ENCODE results near the gene BDKRB1.

The BDKRB1 gene

GRCh38 chr14:96261772-96262655, 6.0 kb downstream of the BDKRB1 start:
- no peak overlapping the region for H2AFZ ChIP-seq (ENCODE audit: low read length)
- no peak overlapping the region for H3K4me3 ChIP-seq (ENCODE audit: low read length in 2 of 2)
- no peak overlapping the region for H2BK12ac ChIP-seq (ENCODE audit: low read length)
- H3K27me3 ChIP-seq (ENCODE audit: control insufficient read depth in 3 of 3, insufficient read depth in 3 of 3, low read depth in 1 of 3, low read length in 3 of 3) = no peaks in the 10 kb centered on the region
- no peak overlapping the region for H3K27ac ChIP-seq (replicated peaks; ENCODE audit: low read length)
- no peak overlapping the region for H3K23ac ChIP-seq (ENCODE audit: low read depth, low read length, poor library complexity)
- no peak overlapping the region for H4K91ac ChIP-seq (ENCODE audit: low read depth, low read length, poor library complexity)
- peaks cover 0 to 1% of the 10 kb centered on the region in 2 donors for H3K4me1 ChIP-seq (ENCODE audit: control insufficient read depth in 2 of 2, insufficient read depth in 1 of 2, low read depth in 1 of 2, low read length in 2 of 2)
- H2AK5ac ChIP-seq (ENCODE audit: low read depth, low read length) = no peak overlapping the region
- no peaks in the 10 kb centered on the region for H3K79me1 ChIP-seq (ENCODE audit: low read depth, low read length)
- H3K9me3 ChIP-seq (replicated peaks in 1 of 2; ENCODE audit: control insufficient read depth in 2 of 2, insufficient read depth in 1 of 2, low read depth in 1 of 2, low read length in 2 of 2) = peaks cover 0 to 3% of the 10 kb centered on the region in 2 donors
- no peak overlapping the region for H3K4me2 ChIP-seq (ENCODE audit: insufficient read depth, low read length, poor library complexity, severe bottlenecking)
- no peak overlapping the region for H3K14ac ChIP-seq (ENCODE audit: low read length)
- no peak overlapping the region for H3K9ac ChIP-seq (ENCODE audit: low read depth, low read length, poor library complexity)
- H3K4ac ChIP-seq (ENCODE audit: low read length) = no peak overlapping the region
- WGBS, 2 donors (ENCODE audit: extremely low coverage in 2 of 2, insufficient read length in 2 of 2, insufficient replicate concordance in 1 of 2) = no CpG with 5 or more reads among the region's 16 CpGs
- no peak overlapping the region for H2BK15ac ChIP-seq (ENCODE audit: low read length)
- no peak overlapping the region for H4K8ac ChIP-seq (ENCODE audit: low read depth, low read length)
- no peak overlapping the region for H2BK120ac ChIP-seq (ENCODE audit: low read depth, low read length)
- no peak for DNase-seq (ENCODE audit: low spot score)
- H3K36me3 ChIP-seq (replicated peaks in 1 of 2; ENCODE audit: control insufficient read depth in 2 of 2, insufficient read depth in 2 of 2, low read length in 2 of 2) = no peaks in the 10 kb centered on the region
- H2BK5ac ChIP-seq (ENCODE audit: low read length) = no peak overlapping the region
- H3K18ac ChIP-seq (ENCODE audit: low read length) = no peak overlapping the region

GRCh38 chr14:96263347-96264199, 7.6 kb downstream of the BDKRB1 start:
- no CpG with 5 or more reads among the region's 20 CpGs for WGBS, 2 donors (ENCODE audit: extremely low coverage in 2 of 2, insufficient read length in 2 of 2, insufficient replicate concordance in 1 of 2)
- Histone ChIP-seq H3K4ac (ENCODE audit: low read length) (no peak overlapping the region), H4K8ac (ENCODE audit: low read depth, low read length) (no peak overlapping the region), H3K27me3 (ENCODE audit: control insufficient read depth in 3 of 3, insufficient read depth in 3 of 3, low read depth in 1 of 3, low read length in 3 of 3) (no peaks in the 10 kb centered on the region), H2AFZ (ENCODE audit: low read length) (no peak overlapping the region), H3K27ac (replicated peaks; ENCODE audit: low read length) (no peak overlapping the region), H3K18ac (ENCODE audit: low read length) (peak overlapping the region; percentile 39), H3K9me3 (replicated peaks in 1 of 2; ENCODE audit: control insufficient read depth in 2 of 2, insufficient read depth in 1 of 2, low read depth in 1 of 2, low read length in 2 of 2) (peaks cover 0 to 3% of the 10 kb centered on the region in 2 donors), H3K4me3 (ENCODE audit: low read length in 2 of 2) (no peak overlapping the region), H2BK120ac (ENCODE audit: low read depth, low read length) (no peak overlapping the region), H3K4me2 (ENCODE audit: insufficient read depth, low read length, poor library complexity, severe bottlenecking) (no peak overlapping the region), H3K4me1 (ENCODE audit: control insufficient read depth in 2 of 2, insufficient read depth in 1 of 2, low read depth in 1 of 2, low read length in 2 of 2) (peaks cover 0 to 5% of the 10 kb centered on the region in 2 donors), H3K9ac (ENCODE audit: low read depth, low read length, poor library complexity) (peak overlapping the region; percentile 44), H2AK5ac (ENCODE audit: low read depth, low read length) (no peak overlapping the region), H3K23ac (ENCODE audit: low read depth, low read length, poor library complexity) (no peak overlapping the region), H2BK12ac (ENCODE audit: low read length) (no peak overlapping the region), H2BK5ac (ENCODE audit: low read length) (no peak overlapping the region), H3K79me1 (ENCODE audit: low read depth, low read length) (no peaks in the 10 kb centered on the region), H4K91ac (ENCODE audit: low read depth, low read length, poor library complexity) (no peak overlapping the region), H3K14ac (ENCODE audit: low read length) (no peak overlapping the region), H3K36me3 (replicated peaks in 1 of 2; ENCODE audit: control insufficient read depth in 2 of 2, insufficient read depth in 2 of 2, low read length in 2 of 2) (no peaks in the 10 kb centered on the region), H2BK15ac (ENCODE audit: low read length) (no peak overlapping the region)
- DNase-seq (ENCODE audit: low spot score) = no peak

DNA sequence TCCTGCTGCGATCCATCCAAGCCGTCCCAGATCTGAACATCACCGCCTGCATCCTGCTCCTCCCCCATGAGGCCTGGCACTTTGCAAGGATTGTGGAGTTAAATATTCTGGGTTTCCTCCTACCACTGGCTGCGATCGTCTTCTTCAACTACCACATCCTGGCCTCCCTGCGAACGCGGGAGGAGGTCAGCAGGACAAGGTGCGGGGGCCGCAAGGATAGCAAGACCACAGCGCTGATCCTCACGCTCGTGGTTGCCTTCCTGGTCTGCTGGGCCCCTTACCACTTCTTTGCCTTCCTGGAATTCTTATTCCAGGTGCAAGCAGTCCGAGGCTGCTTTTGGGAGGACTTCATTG, 8.2 kb downstream of the BDKRB1 start:
- H3K4ac ChIP-seq (ENCODE audit: low read length) = no peak overlapping the region
- H3K9me3 ChIP-seq (replicated peaks in 1 of 2; ENCODE audit: control insufficient read depth in 2 of 2, insufficient read depth in 1 of 2, low read depth in 1 of 2, low read length in 2 of 2) = peaks cover 0 to 3% of the 10 kb centered on the region in 2 donors
- no peak overlapping the region for H2AK5ac ChIP-seq (ENCODE audit: low read depth, low read length)
- no peaks in the 10 kb centered on the region for H3K36me3 ChIP-seq (replicated peaks in 1 of 2; ENCODE audit: control insufficient read depth in 2 of 2, insufficient read depth in 2 of 2, low read length in 2 of 2)
- no peak overlapping the region for H2BK12ac ChIP-seq (ENCODE audit: low read length)
- no peaks in the 10 kb centered on the region for H3K27me3 ChIP-seq (ENCODE audit: control insufficient read depth in 3 of 3, insufficient read depth in 3 of 3, low read depth in 1 of 3, low read length in 3 of 3)
- H4K8ac ChIP-seq (ENCODE audit: low read depth, low read length) = no peak overlapping the region
- H4K91ac ChIP-seq (ENCODE audit: low read depth, low read length, poor library complexity) = no peak overlapping the region
- H2BK120ac ChIP-seq (ENCODE audit: low read depth, low read length) = no peak overlapping the region
- H2AFZ ChIP-seq (ENCODE audit: low read length) = no peak overlapping the region
- H3K9ac ChIP-seq (ENCODE audit: low read depth, low read length, poor library complexity) = peak overlapping the region; percentile 44
- peak overlapping the region; percentile 21 for H3K18ac ChIP-seq (ENCODE audit: low read length)
- no peaks in the 10 kb centered on the region for H3K79me1 ChIP-seq (ENCODE audit: low read depth, low read length)
- H3K23ac ChIP-seq (ENCODE audit: low read depth, low read length, poor library complexity) = no peak overlapping the region
- no peak overlapping the region for H2BK15ac ChIP-seq (ENCODE audit: low read length)
- H3K4me3 ChIP-seq (ENCODE audit: low read length in 2 of 2) = no peak overlapping the region
- H3K27ac ChIP-seq (replicated peaks; ENCODE audit: low read length) = no peak overlapping the region
- DNase-seq (ENCODE audit: low spot score) = no peak
- no peak overlapping the region for H3K14ac ChIP-seq (ENCODE audit: low read length)
- H3K4me1 ChIP-seq (ENCODE audit: control insufficient read depth in 2 of 2, insufficient read depth in 1 of 2, low read depth in 1 of 2, low read length in 2 of 2) = peaks cover 0 to 5% of the 10 kb centered on the region in 2 donors
- no peak overlapping the region for H3K4me2 ChIP-seq (ENCODE audit: insufficient read depth, low read length, poor library complexity, severe bottlenecking)
- H2BK5ac ChIP-seq (ENCODE audit: low read length) = no peak overlapping the region
- no CpG with 5 or more reads among the region's 14 CpGs for WGBS, 2 donors (ENCODE audit: extremely low coverage in 2 of 2, insufficient read length in 2 of 2, insufficient replicate concordance in 1 of 2)

GRCh38 chr14:96264853-96265252, 8.8 kb downstream of the BDKRB1 start:
- Histone ChIP-seq H2BK15ac (ENCODE audit: low read length) (no peak overlapping the region), H3K9ac (ENCODE audit: low read depth, low read length, poor library complexity) (no peak overlapping the region), H2BK12ac (ENCODE audit: low read length) (no peak overlapping the region), H3K9me3 (replicated peaks in 1 of 2; ENCODE audit: control insufficient read depth in 2 of 2, insufficient read depth in 1 of 2, low read depth in 1 of 2, low read length in 2 of 2) (no peaks in the 10 kb centered on the region), H2BK5ac (ENCODE audit: low read length) (no peak overlapping the region), H2AK5ac (ENCODE audit: low read depth, low read length) (no peak overlapping the region), H3K4me3 (ENCODE audit: low read length in 2 of 2) (no peak overlapping the region), H3K4me1 (ENCODE audit: control insufficient read depth in 2 of 2, insufficient read depth in 1 of 2, low read depth in 1 of 2, low read length in 2 of 2) (peaks cover 0 to 5% of the 10 kb centered on the region in 2 donors), H3K23ac (ENCODE audit: low read depth, low read length, poor library complexity) (no peak overlapping the region), H3K36me3 (replicated peaks in 1 of 2; ENCODE audit: control insufficient read depth in 2 of 2, insufficient read depth in 2 of 2, low read length in 2 of 2) (no peaks in the 10 kb centered on the region), H3K14ac (ENCODE audit: low read length) (no peak overlapping the region), H3K4me2 (ENCODE audit: insufficient read depth, low read length, poor library complexity, severe bottlenecking) (no peak overlapping the region), H3K27me3 (ENCODE audit: control insufficient read depth in 3 of 3, insufficient read depth in 3 of 3, low read depth in 1 of 3, low read length in 3 of 3) (no peaks in the 10 kb centered on the region), H4K91ac (ENCODE audit: low read depth, low read length, poor library complexity) (no peak overlapping the region), H3K27ac (replicated peaks; ENCODE audit: low read length) (no peak overlapping the region), H3K18ac (ENCODE audit: low read length) (no peak overlapping the region), H3K79me1 (ENCODE audit: low read depth, low read length) (no peaks in the 10 kb centered on the region), H3K4ac (ENCODE audit: low read length) (no peak overlapping the region), H2AFZ (ENCODE audit: low read length) (no peak overlapping the region), H4K8ac (ENCODE audit: low read depth, low read length) (no peak overlapping the region), H2BK120ac (ENCODE audit: low read depth, low read length) (no peak overlapping the region)
- DNase-seq (ENCODE audit: low spot score) = no peak
- WGBS, 2 donors (ENCODE audit: extremely low coverage in 2 of 2, insufficient read length in 2 of 2, insufficient replicate concordance in 1 of 2) = no CpG with 5 or more reads among the region's 3 CpGs
